Activated CD8-positive, alpha-beta memory T cell treated with anti-CD3 and anti-CD28 coated beads, Interleukin-2, amount 50 U/mL, for 1 hour (primary cell): ENCODE results near the gene SCFD1.
"Not testable (repeated sequence)": the region's sequence is repeated elsewhere in the genome, so short reads cannot be mapped to it uniquely, and the experiment has no call there.

Experiments
- DNase-seq: peaks from one replicate; pipeline ENCODE4 v3.0.0-alpha.2; 2020; ENCODE audit errors: extremely low read depth

Gene SCFD1

GRCh38 chr14:30669594-30669993 lies 47.5 kb downstream of the SCFD1 start:
- no peak for DNase-seq

GRCh38 chr14:30673071-30673470 lies 51.0 kb downstream of the SCFD1 start:
- no peak for DNase-seq

GRCh38 chr14:30678926-30679431 lies 56.9 kb downstream of the SCFD1 start:
- DNase-seq = no peak

- DNase-seq = no peak
Measured at GRCh38 chr14:30680036-30680435, 57.9 kb downstream of the SCFD1 start.

- DNase-seq = not testable (repeated sequence)
Measured at GRCh38 chr14:30680776-30681175, 58.7 kb downstream of the SCFD1 start.

GRCh38 chr14:30681752-30682355 lies 59.7 kb downstream of the SCFD1 start:
- DNase-seq = no peak

GRCh38 chr14:30690487-30691355 lies 68.6 kb downstream of the SCFD1 start:
- not testable (repeated sequence) for DNase-seq

- no peak for DNase-seq
Measured at GRCh38 chr14:30691751-30692398, 69.8 kb downstream of the SCFD1 start.

GRCh38 chr14:30692669-30693068 lies 70.5 kb downstream of the SCFD1 start:
- DNase-seq = no peak

- DNase-seq = no peak
Measured at GRCh38 chr14:30698463-30698862, 76.3 kb downstream of the SCFD1 start.

- no peak for DNase-seq
Measured at GRCh38 chr14:30706704-30707103, 84.6 kb downstream of the SCFD1 start.

GRCh38 chr14:30708157-30708556 lies 86.0 kb downstream of the SCFD1 start:
- DNase-seq = no peak

GRCh38 chr14:30709201-30709600 lies 87.1 kb downstream of the SCFD1 start:
- DNase-seq = no peak

GRCh38 chr14:30710876-30711275 lies 88.8 kb downstream of the SCFD1 start:
- DNase-seq = no peak

GRCh38 chr14:30719137-30719536 lies 97.0 kb downstream of the SCFD1 start:
- no peak for DNase-seq

GRCh38 chr14:30725763-30726162 lies 103.6 kb downstream of the SCFD1 start:
- DNase-seq = no peak

GRCh38 chr14:30728471-30728870 lies 106.4 kb downstream of the SCFD1 start:
- DNase-seq = no peak

- DNase-seq = no peak
Measured at GRCh38 chr14:30737916-30738315, 115.8 kb downstream of the SCFD1 start.

- DNase-seq = no peak
Measured at GRCh38 chr14:30738978-30739377, 116.9 kb downstream of the SCFD1 start.

- no peak for DNase-seq
Measured at GRCh38 chr14:30748343-30748742, 126.2 kb downstream of the SCFD1 start.

GRCh38 chr14:30751646-30752416 lies 129.7 kb downstream of the SCFD1 start:
- DNase-seq = no peak

- no peak for DNase-seq
Measured at GRCh38 chr14:30753452-30753851, 131.3 kb downstream of the SCFD1 start.
